Measurements from ENCODE around the gene PSMB1.

Gene PSMB1

DNA sequence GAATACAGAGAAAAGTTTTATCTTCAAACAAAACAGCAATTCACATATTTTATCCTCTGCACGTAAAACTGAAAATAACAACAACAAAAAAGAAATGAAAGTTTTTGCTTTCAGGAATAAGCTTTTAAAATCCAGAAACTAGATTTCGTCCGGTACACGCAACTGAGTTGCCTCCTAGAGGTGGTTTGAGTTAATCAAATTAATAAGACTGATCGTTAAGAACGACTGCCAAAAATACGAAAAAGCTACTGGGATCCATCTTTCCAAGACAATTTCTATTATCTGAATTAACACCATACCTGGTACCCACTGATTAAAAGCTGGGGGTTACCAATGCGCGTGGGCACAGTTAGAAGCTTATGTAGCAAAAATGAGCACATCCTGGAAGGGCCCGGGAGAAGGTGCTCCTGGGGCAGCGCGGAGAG, 30.7 kb upstream of the PSMB1 start:
- peak overlapping the region; percentile 82 for H3K27ac ChIP-seq
- ChIA-PET CTCF (interaction anchor here (0.6 to 1.2 kb wide), 4 partner anchors 9 to 1690 kb away, joined by 3 read pairs; no protein-coding TSS in a partner anchor), POLR2A (ENCODE audit: low non-redundant PET) (no interaction called here)

DNA sequence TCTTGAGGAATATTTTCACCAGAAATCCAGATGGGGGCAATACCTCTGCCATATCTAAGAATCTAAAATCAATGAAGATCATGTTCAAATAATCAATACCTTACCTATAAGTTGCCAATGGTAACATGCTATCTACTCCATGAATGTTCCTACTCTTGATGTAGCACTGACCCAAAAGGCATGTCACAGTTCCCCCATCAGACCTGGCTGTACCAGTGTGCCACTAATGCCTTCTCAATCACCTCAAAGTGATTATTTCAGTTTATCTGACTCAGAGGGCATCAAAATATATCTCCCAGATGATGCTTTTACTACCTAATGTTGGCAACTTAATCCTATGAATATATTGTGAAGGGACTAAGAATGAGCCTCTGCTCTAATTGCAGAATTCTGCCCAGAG, 25.8 kb upstream of the PSMB1 start:
- no peak for DNase-seq (ENCODE audit: low spot score)
- ChIA-PET CTCF (no interaction called here), POLR2A (ENCODE audit: low non-redundant PET) (no interaction called here)
- no peak overlapping the region for H3K27ac ChIP-seq
- TF ChIP-seq, protein P1, sequence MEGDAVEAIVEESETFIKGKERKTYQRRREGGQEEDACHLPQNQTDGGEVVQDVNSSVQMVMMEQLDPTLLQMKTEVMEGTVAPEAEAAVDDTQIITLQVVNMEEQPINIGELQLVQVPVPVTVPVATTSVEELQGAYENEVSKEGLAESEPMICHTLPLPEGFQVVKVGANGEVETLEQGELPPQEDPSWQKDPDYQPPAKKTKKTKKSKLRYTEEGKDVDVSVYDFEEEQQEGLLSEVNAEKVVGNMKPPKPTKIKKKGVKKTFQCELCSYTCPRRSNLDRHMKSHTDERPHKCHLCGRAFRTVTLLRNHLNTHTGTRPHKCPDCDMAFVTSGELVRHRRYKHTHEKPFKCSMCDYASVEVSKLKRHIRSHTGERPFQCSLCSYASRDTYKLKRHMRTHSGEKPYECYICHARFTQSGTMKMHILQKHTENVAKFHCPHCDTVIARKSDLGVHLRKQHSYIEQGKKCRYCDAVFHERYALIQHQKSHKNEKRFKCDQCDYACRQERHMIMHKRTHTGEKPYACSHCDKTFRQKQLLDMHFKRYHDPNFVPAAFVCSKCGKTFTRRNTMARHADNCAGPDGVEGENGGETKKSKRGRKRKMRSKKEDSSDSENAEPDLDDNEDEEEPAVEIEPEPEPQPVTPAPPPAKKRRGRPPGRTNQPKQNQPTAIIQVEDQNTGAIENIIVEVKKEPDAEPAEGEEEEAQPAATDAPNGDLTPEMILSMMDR (conservative IDR thresholded peaks at IDR 0.05; ENCODE audit: low read depth): no peak

More for the DNA sequence above, 30.7 kb upstream of the PSMB1 start:
- DNase-seq (ENCODE audit: low spot score): peak; percentile 14
- TF ChIP-seq, protein P1 (conservative IDR thresholded peaks at IDR 0.05; ENCODE audit: low read depth): no peak

DNA sequence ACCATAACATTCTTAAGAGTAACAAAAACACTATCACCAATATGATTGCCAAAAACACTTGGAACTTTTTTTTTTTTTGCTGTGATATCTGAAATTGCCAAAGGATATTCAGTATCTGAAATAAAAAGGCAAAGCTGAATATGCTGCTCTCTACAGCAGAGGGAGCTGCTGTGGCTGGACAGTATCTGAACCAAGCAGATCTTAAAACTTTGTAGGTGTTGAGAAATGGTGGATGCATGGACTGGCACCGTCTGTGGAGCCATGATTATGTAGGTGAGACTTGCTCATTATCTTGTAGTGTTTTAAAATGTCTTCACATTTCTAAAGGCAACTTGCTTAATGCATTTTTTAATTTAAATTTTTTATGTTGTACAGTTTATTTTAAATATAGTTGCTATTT, 22.1 kb upstream of the PSMB1 start:
- H3K27ac ChIP-seq: no peak overlapping the region
- ChIA-PET CTCF (interaction anchor here (0.6 to 1.0 kb wide), 3 partner anchors 9 to 1512 kb away, joined by 3 to 4 read pairs (median 3); no protein-coding TSS in a partner anchor), POLR2A (ENCODE audit: low non-redundant PET) (no interaction called here)
- TF ChIP-seq, protein P1 (conservative IDR thresholded peaks at IDR 0.05; ENCODE audit: low read depth): no peak
- DNase-seq (ENCODE audit: low spot score): peak; percentile 10

DNA sequence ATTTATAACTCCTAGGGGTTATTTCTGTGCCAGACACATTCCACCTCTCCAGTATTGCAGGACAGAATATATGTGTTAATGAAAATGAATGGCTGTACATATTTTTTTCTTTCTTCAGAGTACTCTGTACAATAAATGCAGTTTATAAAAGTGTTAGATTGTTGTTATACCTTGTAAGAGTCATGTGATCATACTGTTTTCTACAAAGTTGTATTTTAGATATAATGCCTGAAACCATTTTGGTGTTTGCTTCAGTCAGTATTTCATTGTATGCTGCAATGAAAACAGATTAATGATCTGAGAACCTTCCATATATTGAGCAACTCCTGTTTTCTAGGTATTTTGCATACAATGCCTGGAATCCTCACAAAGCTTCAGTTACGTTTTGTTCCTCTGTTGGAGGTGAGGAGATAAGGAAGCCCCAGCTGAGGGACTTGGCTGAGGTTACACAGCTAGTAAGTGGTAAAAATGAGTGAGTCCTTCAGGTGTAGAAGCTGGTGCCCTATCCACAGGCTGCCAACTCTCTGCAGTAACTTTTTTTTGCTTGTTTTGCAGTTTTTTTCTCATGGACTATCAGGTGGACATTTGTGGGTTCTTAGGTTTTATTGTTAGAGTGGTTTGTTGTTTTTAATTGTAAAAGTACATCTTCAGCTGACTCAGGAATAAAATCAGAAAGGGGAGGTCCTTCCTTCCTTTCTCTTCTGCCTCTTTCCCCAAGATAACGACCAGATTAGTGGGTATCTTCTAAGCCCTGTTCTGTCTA, 19.8 kb upstream of the PSMB1 start:
- no peak overlapping the region for H3K27ac ChIP-seq
- ChIA-PET POLR2A (ENCODE audit: low non-redundant PET) (no interaction called here), CTCF (interaction anchor here (0.9 kb wide), 1 partner anchor 11 kb away, joined by 3 read pairs; no protein-coding TSS in a partner anchor)
- TF ChIP-seq, protein P1 (conservative IDR thresholded peaks at IDR 0.05; ENCODE audit: low read depth): no peak
- DNase-seq (ENCODE audit: low spot score): no peak

DNA sequence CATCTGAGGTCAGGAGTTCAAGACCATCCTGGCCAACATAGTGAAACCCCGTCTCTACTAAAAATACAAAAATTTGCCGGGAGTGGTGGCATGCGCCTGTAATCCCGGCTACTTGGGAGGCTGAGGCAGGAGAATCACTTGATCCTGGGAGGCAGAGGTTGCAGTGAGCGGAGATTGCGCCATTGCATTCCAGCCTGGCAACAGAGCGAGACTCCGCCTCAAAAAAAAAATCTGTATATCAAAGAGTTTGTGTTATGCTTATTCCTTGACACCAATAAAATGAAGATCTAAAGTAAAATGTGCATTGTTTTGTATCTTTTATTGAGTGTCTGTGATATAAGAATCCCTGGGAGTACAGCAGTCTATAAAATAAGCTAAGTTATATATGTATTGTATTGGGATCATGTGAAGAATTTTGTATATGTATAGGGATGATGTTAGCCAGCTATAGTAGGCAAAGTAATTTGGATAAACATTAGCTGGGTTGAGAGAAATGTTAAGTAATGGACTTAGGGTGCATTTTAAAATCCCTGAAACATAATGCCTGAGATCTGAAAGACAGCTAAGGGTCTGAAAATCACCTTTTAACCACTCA, 11.9 kb upstream of the PSMB1 start:
- TF ChIP-seq, protein P1 (conservative IDR thresholded peaks at IDR 0.05; ENCODE audit: low read depth): no peak
- ChIA-PET CTCF (no interaction called here), POLR2A (ENCODE audit: low non-redundant PET) (no interaction called here)
- H3K27ac ChIP-seq: no peak overlapping the region
- DNase-seq (ENCODE audit: low spot score): no peak

DNA sequence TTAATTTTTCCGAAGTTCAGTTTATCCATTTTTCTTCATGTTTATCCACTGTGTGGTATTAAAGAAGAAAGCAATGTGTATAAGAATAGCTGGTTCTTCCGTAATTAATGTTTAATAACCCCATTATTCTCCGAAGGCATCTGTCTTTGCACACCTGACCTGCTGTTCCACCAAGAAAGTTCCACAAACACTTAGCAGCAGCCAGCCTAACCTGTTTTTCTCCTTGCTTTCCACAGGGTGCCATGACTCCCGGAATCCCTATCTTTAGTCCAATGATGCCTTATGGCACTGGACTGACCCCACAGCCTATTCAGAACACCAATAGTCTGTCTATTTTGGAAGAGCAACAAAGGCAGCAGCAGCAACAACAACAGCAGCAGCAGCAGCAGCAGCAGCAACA, 8.4 kb upstream of the PSMB1 start:
- DNase-seq (ENCODE audit: low spot score): no peak
- ChIA-PET POLR2A (ENCODE audit: low non-redundant PET) (no interaction called here), CTCF (no interaction called here)
- TF ChIP-seq, protein P1 (conservative IDR thresholded peaks at IDR 0.05; ENCODE audit: low read depth): no peak
- no peak overlapping the region for H3K27ac ChIP-seq

Data from RWPE1 (cell line).